H9 (cell line): ENCODE results near the gene C20orf173. TPM values are rescaled to one million over a fixed set of nuclear protein-coding genes. Genes with fewer than 3 reads are reported as not detected.

Source experiments
- DNase-seq: peaks from one replicate; pipeline ENCODE4 v3.0.0-alpha.2; 2017
- H2AFZ ChIP-seq: one replicate; pipeline ENCODE4 v1.6.1; 2013; ENCODE audit warnings: mild to moderate bottlenecking, low read length, control low read depth, moderate library complexity
- H2AK5ac ChIP-seq: 2 replicates; pipeline ENCODE4 v1.6.1; 2013; ENCODE audit warnings: low read length, control low read depth, mixed read lengths; ENCODE audit not compliant: insufficient read length
- H2BK120ac ChIP-seq: one replicate; pipeline ENCODE4 v1.6.1; 2013; ENCODE audit warnings: low read depth, mild to moderate bottlenecking, low read length, control low read depth, inconsistent platforms; ENCODE audit not compliant: poor library complexity, severe bottlenecking
- H2BK12ac ChIP-seq: 2 replicates; pipeline ENCODE4 v1.6.1; 2013; ENCODE audit warnings: low read length, control low read depth, mixed read lengths, low read depth; ENCODE audit not compliant: insufficient read length
- H2BK15ac ChIP-seq: 2 replicates; pipeline ENCODE4 v1.6.1; 2013; ENCODE audit warnings: low read depth, low read length, control low read depth
- H2BK20ac ChIP-seq: one replicate; pipeline ENCODE4 v1.6.1; 2013; ENCODE audit warnings: low read depth, mild to moderate bottlenecking, low read length, control low read depth, inconsistent platforms; ENCODE audit not compliant: poor library complexity, severe bottlenecking
- H2BK5ac ChIP-seq: 2 replicates; pipeline ENCODE4 v1.6.1; 2013; ENCODE audit warnings: low read length, control low read depth, mixed read lengths; ENCODE audit not compliant: insufficient read length
- H3K14ac ChIP-seq: 2 replicates; pipeline ENCODE4 v1.6.1; 2013; ENCODE audit warnings: low read length, control low read depth; ENCODE audit not compliant: insufficient read depth
- H3K18ac ChIP-seq: 2 replicates; pipeline ENCODE4 v1.6.1; 2013; ENCODE audit warnings: low read depth, mild to moderate bottlenecking, mixed read lengths, low read length, control low read depth; ENCODE audit not compliant: insufficient read length
- H3K23ac ChIP-seq: 2 replicates; pipeline ENCODE4 v1.6.1; 2013; ENCODE audit warnings: low read length, control low read depth, mixed read lengths, low read depth; ENCODE audit not compliant: insufficient read length
- H3K23me2 ChIP-seq: 2 replicates; pipeline ENCODE4 v1.6.1; 2013; ENCODE audit warnings: low read depth, mild to moderate bottlenecking, mixed read lengths, low read length, control low read depth; ENCODE audit not compliant: insufficient read length, poor library complexity, severe bottlenecking
- H3K27ac ChIP-seq: 2 replicates; pipeline ENCODE4 v1.5.1; 2013; ENCODE audit warnings: low read length, control low read depth, mixed read lengths, low read depth; ENCODE audit not compliant: insufficient read length
- H3K27me3 ChIP-seq: 2 replicates; pipeline ENCODE4 v1.6.1; 2013; ENCODE audit warnings: low read length, control low read depth, inconsistent platforms; ENCODE audit not compliant: insufficient read depth
- H3K4ac ChIP-seq: 2 replicates; pipeline ENCODE4 v1.6.1; 2013; ENCODE audit warnings: low read depth, mild to moderate bottlenecking, control low read depth, inconsistent platforms, low read length, moderate library complexity
- H3K4me1 ChIP-seq: 2 replicates; pipeline ENCODE4 v1.6.1; 2013; ENCODE audit warnings: low read length, control low read depth, inconsistent platforms; ENCODE audit not compliant: insufficient read depth
- H3K4me2 ChIP-seq: 2 replicates; pipeline ENCODE4 v1.6.1; 2013; ENCODE audit warnings: low read length, control low read depth, mixed read lengths; ENCODE audit not compliant: insufficient read length, insufficient read depth
- H3K56ac ChIP-seq: 2 replicates; pipeline ENCODE4 v1.6.1; 2013; ENCODE audit warnings: low read depth, mild to moderate bottlenecking, mixed read lengths, low read length, control low read depth; ENCODE audit not compliant: insufficient read length
- H3K79me1 ChIP-seq: 2 replicates; pipeline ENCODE4 v1.6.1; 2013; ENCODE audit warnings: low read depth, mild to moderate bottlenecking, moderate library complexity, low read length, control low read depth, inconsistent platforms; ENCODE audit not compliant: insufficient read depth, poor library complexity, severe bottlenecking
- H3K79me2 ChIP-seq: 2 replicates; pipeline ENCODE4 v1.6.1; 2013; ENCODE audit warnings: low read length, control low read depth, inconsistent platforms; ENCODE audit not compliant: insufficient read depth
- H3K9ac ChIP-seq: 2 replicates; pipeline ENCODE4 v1.6.1; 2013; ENCODE audit warnings: low read length, control low read depth, mixed read lengths; ENCODE audit not compliant: insufficient read length; ENCODE audit errors: extremely low read depth
- H3K9me3 ChIP-seq: one replicate; pipeline ENCODE4 v1.6.1; 2013; ENCODE audit warnings: low read depth, low read length, inconsistent platforms; ENCODE audit not compliant: control insufficient read depth
- H3T11ph ChIP-seq: one replicate; pipeline ENCODE4 v1.6.1; 2013; ENCODE audit warnings: mild to moderate bottlenecking, low read length, control low read depth, inconsistent platforms
- H4K20me1 ChIP-seq: one replicate; pipeline ENCODE4 v1.6.1; 2013; ENCODE audit not compliant: control insufficient read depth, insufficient read length, insufficient read depth
- H4K5ac ChIP-seq: 2 replicates; pipeline ENCODE4 v1.6.1; 2013; ENCODE audit warnings: low read depth, mild to moderate bottlenecking, mixed read lengths, low read length, control low read depth; ENCODE audit not compliant: insufficient read length
- H4K8ac ChIP-seq: replicated peaks from 2 replicates; pipeline ENCODE4 v1.6.1; 2013; ENCODE audit warnings: low read length, control low read depth, mixed read lengths, low read depth; ENCODE audit not compliant: insufficient read length
- H4K91ac ChIP-seq: 2 replicates; pipeline ENCODE4 v1.6.1; 2013; ENCODE audit warnings: low read depth, mild to moderate bottlenecking, moderate library complexity, mixed read lengths, low read length, control low read depth; ENCODE audit not compliant: insufficient read length
- H3K27ac Mint-ChIP-seq, 3 experiments: 2 replicates in 2 of 3; 3 replicates in 1 of 3; pipeline ENCODE4 v1.8.0; 2020 to 2021; ENCODE audit warnings: mixed read lengths in 3 of 3, mild to moderate bottlenecking in 1 of 3, moderate library complexity in 1 of 3
- H3K27me3 Mint-ChIP-seq: 2 replicates; pipeline ENCODE4 v1.8.0; 2021; ENCODE audit warnings: low read depth, mild to moderate bottlenecking, moderate library complexity, mixed read lengths
- H3K36me3 Mint-ChIP-seq, 3 experiments: 2 replicates in 2 of 3; 3 replicates in 1 of 3; pipeline ENCODE4 v1.8.0; 2020 to 2021; ENCODE audit warnings: low read depth in 3 of 3, mixed read lengths in 3 of 3; ENCODE audit not compliant: insufficient read depth in 1 of 3
- H3K4me1 Mint-ChIP-seq, 2 experiments: 2 replicates each; pipeline ENCODE4 v1.8.0; 2020; ENCODE audit warnings: mixed read lengths in 2 of 2
- H3K4me3 Mint-ChIP-seq, 2 experiments: 2 replicates in 1 of 2; 3 replicates in 1 of 2; pipeline ENCODE4 v1.8.0; 2020 to 2021; ENCODE audit warnings: mild to moderate bottlenecking in 2 of 2, mixed read lengths in 2 of 2, moderate library complexity in 1 of 2
- H3K9me3 Mint-ChIP-seq, 2 experiments: 2 replicates in 1 of 2; 3 replicates in 1 of 2; pipeline ENCODE4 v1.8.0; 2020; ENCODE audit warnings: mild to moderate bottlenecking in 2 of 2, mixed read lengths in 2 of 2, moderate library complexity in 1 of 2
- WGBS: extraction: QIAGEN DNeasy Blood & Tissue Kit; methylation state at CpG from one replicate; pipeline ENCODE4 v1.1.7; 2013; ENCODE audit warnings: missing lambda C conversion rate, low lambda C conversion rate, mixed read lengths; ENCODE audit not compliant: insufficient read length; ENCODE audit errors: extremely low coverage; 5-methylcytosine and 5-hydroxymethylcytosine counted together
- total RNA-seq: library from RNA; stranded (reverse); gene quantifications from 2 replicates; pipeline ENCODE4 v1.2.1, GENCODE V29; 2021
- TF ChIP-seq, protein P1 (sequence below): fragments of 200-600 bp; sonication (generic); conservative IDR thresholded peaks from 3 replicates; pipeline ENCODE4 v1.8.0; 2021; ENCODE audit warnings: antibody characterized with exemption, mild to moderate bottlenecking

C20orf173 gene
- total RNA-seq, 1 experiment from 2014 or later: not detected

DNA sequence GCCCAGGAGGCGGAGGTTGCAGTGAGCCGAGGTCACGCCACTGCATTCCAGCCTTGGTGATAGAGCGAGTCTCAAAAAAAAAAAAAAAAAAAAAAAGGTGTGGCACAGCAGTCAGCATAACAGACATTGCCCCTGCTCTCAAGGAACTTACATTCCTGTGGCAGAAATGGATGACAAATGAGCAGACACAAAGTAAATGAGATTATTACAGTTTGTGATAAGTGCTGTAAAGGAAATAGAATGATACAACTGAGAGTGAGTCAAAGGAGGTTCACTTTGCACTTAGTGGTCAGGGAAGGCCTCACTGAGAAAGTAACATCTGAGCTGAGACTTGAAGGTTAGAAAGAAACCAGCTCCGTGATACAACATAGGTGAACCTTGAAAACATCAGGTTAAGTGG, 37.6 kb downstream of the C20orf173 start:
- Histone ChIP-seq H3K4me2 (no peak overlapping the region), H4K20me1 (no peaks in the 10 kb centered on the region), H3K79me1 (no peaks in the 10 kb centered on the region), H3K27ac (no peak overlapping the region), H3K27me3 (no peaks in the 10 kb centered on the region), H3K56ac (no peak overlapping the region), H2BK15ac (no peak overlapping the region), H3K23ac (no peak overlapping the region), H3K4ac (no peak overlapping the region), H3K9me3 (no peaks in the 10 kb centered on the region), H3T11ph (no peak overlapping the region), H3K18ac (no peak overlapping the region), H3K4me1 (no peaks in the 10 kb centered on the region), H4K5ac (no peak overlapping the region), H3K9ac (no peak overlapping the region), H2BK12ac (no peak overlapping the region), H2BK5ac (no peak overlapping the region), H3K23me2 (no peaks in the 10 kb centered on the region), H2BK20ac (no peak overlapping the region), H2AK5ac (no peak overlapping the region), H2BK120ac (no peak overlapping the region), H3K14ac (no peak overlapping the region), H3K79me2 (no peaks in the 10 kb centered on the region), H2AFZ (no peak overlapping the region), H4K8ac (no peak overlapping the region), H4K91ac (no peak overlapping the region)
- Mint-ChIP-seq H3K27me3 (no peaks in the 10 kb centered on the region), H3K4me1 (no peaks in the 10 kb centered on the region), H3K4me3 (no peak overlapping the region), H3K9me3 (no peaks in the 10 kb centered on the region), H3K27ac (no peak overlapping the region), H3K36me3 (peaks cover 33 to 78% (median 77%) of the 10 kb centered on the region in 3 experiments; a peak in 6 of 7 replicates)
- DNase-seq: no peak
- WGBS: no CpG with 5 or more reads among the region's 5 CpGs
- TF ChIP-seq, protein P1, sequence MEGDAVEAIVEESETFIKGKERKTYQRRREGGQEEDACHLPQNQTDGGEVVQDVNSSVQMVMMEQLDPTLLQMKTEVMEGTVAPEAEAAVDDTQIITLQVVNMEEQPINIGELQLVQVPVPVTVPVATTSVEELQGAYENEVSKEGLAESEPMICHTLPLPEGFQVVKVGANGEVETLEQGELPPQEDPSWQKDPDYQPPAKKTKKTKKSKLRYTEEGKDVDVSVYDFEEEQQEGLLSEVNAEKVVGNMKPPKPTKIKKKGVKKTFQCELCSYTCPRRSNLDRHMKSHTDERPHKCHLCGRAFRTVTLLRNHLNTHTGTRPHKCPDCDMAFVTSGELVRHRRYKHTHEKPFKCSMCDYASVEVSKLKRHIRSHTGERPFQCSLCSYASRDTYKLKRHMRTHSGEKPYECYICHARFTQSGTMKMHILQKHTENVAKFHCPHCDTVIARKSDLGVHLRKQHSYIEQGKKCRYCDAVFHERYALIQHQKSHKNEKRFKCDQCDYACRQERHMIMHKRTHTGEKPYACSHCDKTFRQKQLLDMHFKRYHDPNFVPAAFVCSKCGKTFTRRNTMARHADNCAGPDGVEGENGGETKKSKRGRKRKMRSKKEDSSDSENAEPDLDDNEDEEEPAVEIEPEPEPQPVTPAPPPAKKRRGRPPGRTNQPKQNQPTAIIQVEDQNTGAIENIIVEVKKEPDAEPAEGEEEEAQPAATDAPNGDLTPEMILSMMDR: no peak
